Ishikawa (cell line): ENCODE data around the gene ZNF674.

ENCODE experiments used
- NFIC ChIP-seq: IDR thresholded peaks from 2 replicates; pipeline ENCODE4 v1.6.1; 2012
- TEAD4 ChIP-seq: IDR thresholded peaks from 2 replicates; pipeline ENCODE4 v1.6.1; 2012

DNA sequence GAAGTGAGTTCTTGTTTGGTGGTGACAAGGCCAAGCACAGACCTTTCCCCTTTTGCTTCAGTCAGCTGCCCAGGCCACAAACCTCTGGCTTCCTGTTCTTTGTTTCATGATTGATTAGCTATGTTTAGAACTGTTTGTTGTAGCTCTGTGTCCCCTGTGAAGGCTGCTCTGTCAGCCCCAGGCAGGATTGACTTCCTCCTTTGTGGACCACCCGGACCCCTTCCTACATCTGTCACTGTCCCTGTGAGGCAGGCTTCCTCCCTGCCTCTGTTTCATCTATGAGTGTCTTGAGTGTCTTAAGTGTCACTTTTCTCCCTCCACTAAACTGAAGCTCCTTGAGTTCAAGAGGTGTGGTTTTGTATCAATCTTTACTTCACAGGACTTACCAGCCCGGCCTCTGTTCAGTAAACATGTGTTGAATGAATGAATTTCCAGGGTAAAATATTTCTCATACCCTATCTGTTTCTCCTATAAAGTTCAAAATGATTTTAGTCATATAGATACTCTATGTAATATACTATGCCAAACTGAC is 83.5 kb downstream of the ZNF674 start:
- TF ChIP-seq TEAD4 (no peak), NFIC (no peak)
